ENCODE results near the gene CARD14. TPM values are rescaled to one million over a fixed set of nuclear protein-coding genes. Genes with fewer than 3 reads are reported as not detected.
"Not testable (repeated sequence)": the region's sequence is repeated elsewhere in the genome, so short reads cannot be mapped to it uniquely, and the experiment has no call there.

Gene CARD14
- total RNA-seq, 1 donor from 2014 or later = not detected

- intact Hi-C loops (cut with micrococcal nuclease) = no loop called here
Measured at GRCh38 chr17:80183581-80184422, 14.0 kb downstream of the CARD14 start.

- intact Hi-C loops (cut with micrococcal nuclease) = no loop called here
Measured at GRCh38 chr17:80184423-80184714, 14.5 kb downstream of the CARD14 start.

GRCh38 chr17:80185968-80186367 is 16.1 kb downstream of the CARD14 start:
- intact Hi-C loops (cut with micrococcal nuclease) = no loop called here

GRCh38 chr17:80187090-80187489 is 17.3 kb downstream of the CARD14 start:
- intact Hi-C loops (cut with micrococcal nuclease) = no loop called here

GRCh38 chr17:80187515-80187941 is 17.7 kb downstream of the CARD14 start:
- intact Hi-C loops (cut with micrococcal nuclease) = no loop called here

- intact Hi-C loops (cut with micrococcal nuclease) = no loop called here
Measured at GRCh38 chr17:80189611-80190010, 19.8 kb downstream of the CARD14 start.

GRCh38 chr17:80190716-80191115 is 20.9 kb downstream of the CARD14 start:
- intact Hi-C loops (cut with micrococcal nuclease) = no loop called here

GRCh38 chr17:80191192-80191591 is 21.4 kb downstream of the CARD14 start:
- intact Hi-C loops (cut with micrococcal nuclease) = no loop called here

- intact Hi-C loops (cut with micrococcal nuclease) = no loop called here
Measured at GRCh38 chr17:80191865-80192661, 22.2 kb downstream of the CARD14 start.

GRCh38 chr17:80195141-80195540 is 25.3 kb downstream of the CARD14 start:
- intact Hi-C loops (cut with micrococcal nuclease) = no loop called here

GRCh38 chr17:80195671-80196529 is 26.1 kb downstream of the CARD14 start:
- intact Hi-C loops (cut with micrococcal nuclease) = loop anchor here (1.0 kb wide), 1 partner anchor 57 kb away; no protein-coding TSS in a partner anchor

- intact Hi-C loops (cut with micrococcal nuclease) = loop anchor here (1.0 kb wide), 1 partner anchor 57 kb away; no protein-coding TSS in a partner anchor
Measured at GRCh38 chr17:80196652-80197051, 26.8 kb downstream of the CARD14 start.

GRCh38 chr17:80198144-80198661 is 28.4 kb downstream of the CARD14 start:
- intact Hi-C loops (cut with micrococcal nuclease) = no loop called here

GRCh38 chr17:80199295-80199694 is 29.5 kb downstream of the CARD14 start:
- intact Hi-C loops (cut with micrococcal nuclease) = not testable (repeated sequence)

- intact Hi-C loops (cut with micrococcal nuclease) = no loop called here
Measured at GRCh38 chr17:80201446-80201845, 31.6 kb downstream of the CARD14 start.

GRCh38 chr17:80202197-80202596 is 32.4 kb downstream of the CARD14 start:
- intact Hi-C loops (cut with micrococcal nuclease) = no loop called here

GRCh38 chr17:80203471-80203963 is 33.7 kb downstream of the CARD14 start:
- intact Hi-C loops (cut with micrococcal nuclease) = no loop called here

- intact Hi-C loops (cut with micrococcal nuclease) = no loop called here
Measured at GRCh38 chr17:80204626-80205468, 35.0 kb downstream of the CARD14 start.

- intact Hi-C loops (cut with micrococcal nuclease) = no loop called here
Measured at GRCh38 chr17:80205811-80206210, 36.0 kb downstream of the CARD14 start.

- intact Hi-C loops (cut with micrococcal nuclease) = no loop called here
Measured at GRCh38 chr17:80208050-80208449, 38.2 kb downstream of the CARD14 start.

All from T-helper 2 cell treated with Interferon-gamma antibody and Interleukin-4, amounts not matched to agents 100 ng/mL and 5 ng/mL, for 36 hours (primary cell).